Panc1 (cell line): ENCODE data around the gene SLC24A4. TPM values are rescaled to one million over a fixed set of nuclear protein-coding genes. Genes with fewer than 3 reads are reported as not detected.

Source experiments
- ATAC-seq: fragments of 200-7000 bp; cut with Tn5 transposase; 2 replicates; pipeline ENCODE4 v1.9.1; 2020; ENCODE audit warnings: mild to moderate bottlenecking, moderate library complexity
- BruUV-seq: library from RNA; stranded (reverse); fragments of 400-500 nt; replicated peaks from 2 replicates; lab custom pipeline; 2021; lab: Mats Ljungman, UMichigan
- CTCF ChIA-PET: fragments of 300-600 bp; sonication (Branson Sonifier 250); formaldehyde crosslinking; loops from one replicate; lab custom pipeline; 2022; ENCODE audit warnings: antibody characterized with exemption; lab: Charles Lee
- POLR2A ChIA-PET: fragments of 300-600 bp; sonication (Branson Sonifier 250); formaldehyde crosslinking; loops from one replicate; lab custom pipeline; 2022; ENCODE audit warnings: antibody characterized with exemption; lab: Charles Lee
- DNase-seq: peaks from one replicate; pipeline ENCODE4 v3.0.0-alpha.2; 2010; ENCODE audit warnings: low read depth, low spot score
- H3K27ac ChIP-seq: 2 replicates; pipeline ENCODE4 v1.5.1; 2011; ENCODE audit warnings: mild to moderate bottlenecking, low read length, inconsistent platforms
- H3K27me3 ChIP-seq: fragments of 200-500 bp; sonication (Bioruptor generic); 2 replicates; pipeline ENCODE4 v1.6.0; 2014; ENCODE audit warnings: low read length, inconsistent platforms; ENCODE audit not compliant: control insufficient read depth, insufficient read depth
- H3K36me3 ChIP-seq: fragments of 200-500 bp; sonication (Bioruptor generic); 2 replicates; pipeline ENCODE4 v1.5.1; 2014; ENCODE audit warnings: inconsistent platforms, mild to moderate bottlenecking, low read length, moderate library complexity; ENCODE audit not compliant: control insufficient read depth, insufficient read depth
- H3K4me1 ChIP-seq: 2 replicates; pipeline ENCODE4 v1.5.1; 2011; ENCODE audit warnings: inconsistent platforms, mild to moderate bottlenecking, low read length, moderate library complexity; ENCODE audit not compliant: control insufficient read depth, insufficient read depth
- H3K4me3 ChIP-seq, 2 experiments: 2 replicates each; pipeline ENCODE4 v1.5.1; 2011 to 2012; ENCODE audit warnings: low read depth in 2 of 2, low read length in 2 of 2, mild to moderate bottlenecking in 2 of 2, inconsistent platforms in 1 of 2, moderate library complexity in 1 of 2
- H3K9me3 ChIP-seq: fragments of 200-500 bp; sonication (Bioruptor generic); 2 replicates; pipeline ENCODE4 v1.5.1; 2014; ENCODE audit warnings: low read depth, mild to moderate bottlenecking, inconsistent platforms, low read length, moderate library complexity; ENCODE audit not compliant: control insufficient read depth, insufficient read depth
- CTCF ChIP-seq: fragments of 450-650 bp; IDR thresholded peaks from 2 replicates; pipeline ENCODE4 v1.5.1; 2017; ENCODE audit warnings: mild to moderate bottlenecking
- POLR2AphosphoS5 ChIP-seq: IDR thresholded peaks from 2 replicates; pipeline ENCODE4 v1.6.1; 2012; ENCODE audit warnings: mild to moderate bottlenecking, low read depth, low read length, moderate library complexity
- REST ChIP-seq, 2 experiments: IDR thresholded peaks; 2 replicates each; pipeline ENCODE4 v1.6.1; 2011 to 2012; ENCODE audit warnings: low read depth in 2 of 2, control low read depth in 1 of 2, low read length in 1 of 2, mild to moderate bottlenecking in 1 of 2, moderate library complexity in 1 of 2; ENCODE audit not compliant: insufficient read depth in 1 of 2
- SIN3A ChIP-seq: IDR thresholded peaks from 2 replicates; pipeline ENCODE4 v1.6.1; 2012; ENCODE audit warnings: low read depth, mild to moderate bottlenecking, low read length, moderate library complexity, borderline replicate concordance; ENCODE audit not compliant: insufficient read depth
- TCF7L2 ChIP-seq: IDR thresholded peaks from 2 replicates; pipeline ENCODE4 v1.6.1; 2011; ENCODE audit warnings: mild to moderate bottlenecking, low read depth, low read length, inconsistent platforms
- in situ Hi-C: cut with HindIII; loops from 2 replicates; pipeline ENCODE4 v1.10.0; 2016; ENCODE audit warnings: low sequenced_read_pairs, low pct_unique_long_range_greater_than_20kb
- intact Hi-C: fragments of 100-400 bp; cut with micrococcal nuclease; formaldehyde crosslinking; loops from one replicate; pipeline ENCODE4 v1.10.0; 2022; ENCODE audit not compliant: unreplicated experiment
- total RNA-seq: library from RNA; stranded (reverse); gene quantifications from one replicate; pipeline ENCODE4 v1.2.1, GENCODE V29; 2021; ENCODE audit not compliant: unreplicated experiment

Gene SLC24A4
- total RNA-seq, 1 experiment from 2014 or later, result not detected

- in situ Hi-C loops (no loop called here), intact Hi-C loops (no loop called here)
- H3K36me3 ChIP-seq, result no peaks in the 10 kb centered on the region
- H3K4me3 ChIP-seq, result no peak overlapping the region
- H3K4me1 ChIP-seq, result no peaks in the 10 kb centered on the region
- ATAC-seq, result no peak
- ChIA-PET POLR2A (no interaction called here), CTCF (no interaction called here)
- H3K27me3 ChIP-seq, result no peaks in the 10 kb centered on the region
- no peak for TF ChIP-seq REST (IDR thresholded peaks at IDR 0.05; ENCODE audit: insufficient read depth in 1 of 2, low read depth in 2 of 2, low read length in 1 of 2)
- no peak for TF ChIP-seq POLR2AphosphoS5
- TF ChIP-seq TCF7L2, result no peak
- TF ChIP-seq SIN3A, result no peak
- no peak for TF ChIP-seq CTCF
- H3K9me3 ChIP-seq, result no peaks in the 10 kb centered on the region
- BruUV-seq, result no TSS peak
- DNase-seq, result no peak
- no peak overlapping the region for H3K27ac ChIP-seq
Measured at GRCh38 chr14:92520102-92521057, 197.4 kb downstream of the SLC24A4 start.

GRCh38 chr14:92521058-92521415 is 198.1 kb downstream of the SLC24A4 start:
- POLR2A ChIA-PET, result no interaction called here
- Histone ChIP-seq H3K27ac (no peak overlapping the region), H3K36me3 (no peaks in the 10 kb centered on the region), H3K4me1 (no peaks in the 10 kb centered on the region), H3K4me3 (no peak overlapping the region), H3K27me3 (no peaks in the 10 kb centered on the region), H3K9me3 (no peaks in the 10 kb centered on the region)
- CTCF ChIA-PET, result no interaction called here
- no TSS peak for BruUV-seq
- DNase-seq, result no peak
- intact Hi-C loops (no loop called here), in situ Hi-C loops (no loop called here)
- no peak for ATAC-seq
- TF ChIP-seq CTCF (no peak), TCF7L2 (no peak), POLR2AphosphoS5 (no peak), REST (IDR thresholded peaks at IDR 0.05; ENCODE audit: insufficient read depth in 1 of 2, low read depth in 2 of 2, low read length in 1 of 2) (no peak), SIN3A (no peak)
